ENCODE results near the gene TRIM49D1. TPM values are rescaled to one million over a fixed set of nuclear protein-coding genes. Genes with fewer than 3 reads are reported as not detected.
"Not testable (repeated sequence)": the region's sequence is repeated elsewhere in the genome, so short reads cannot be mapped to it uniquely, and the experiment has no call there.

Gene TRIM49D1, protein sequence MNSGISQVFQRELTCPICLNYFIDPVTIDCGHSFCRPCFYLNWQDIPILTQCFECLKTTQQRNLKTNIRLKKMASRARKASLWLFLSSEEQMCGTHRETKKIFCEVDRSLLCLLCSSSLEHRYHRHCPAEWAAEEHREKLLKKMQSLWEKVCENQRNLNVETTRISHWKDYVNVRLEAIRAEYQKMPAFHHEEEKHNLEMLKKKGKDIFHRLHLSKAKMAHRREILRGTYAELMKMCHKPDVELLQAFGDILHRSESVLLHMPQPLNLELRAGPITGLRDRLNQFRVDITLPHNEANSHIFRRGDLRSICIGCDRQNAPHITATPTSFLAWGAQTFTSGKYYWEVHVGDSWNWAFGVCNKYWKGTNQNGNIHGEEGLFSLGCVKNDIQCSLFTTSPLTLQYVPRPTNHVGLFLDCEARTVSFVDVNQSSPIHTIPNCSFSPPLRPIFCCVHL
- not detected for total RNA-seq

DNA sequence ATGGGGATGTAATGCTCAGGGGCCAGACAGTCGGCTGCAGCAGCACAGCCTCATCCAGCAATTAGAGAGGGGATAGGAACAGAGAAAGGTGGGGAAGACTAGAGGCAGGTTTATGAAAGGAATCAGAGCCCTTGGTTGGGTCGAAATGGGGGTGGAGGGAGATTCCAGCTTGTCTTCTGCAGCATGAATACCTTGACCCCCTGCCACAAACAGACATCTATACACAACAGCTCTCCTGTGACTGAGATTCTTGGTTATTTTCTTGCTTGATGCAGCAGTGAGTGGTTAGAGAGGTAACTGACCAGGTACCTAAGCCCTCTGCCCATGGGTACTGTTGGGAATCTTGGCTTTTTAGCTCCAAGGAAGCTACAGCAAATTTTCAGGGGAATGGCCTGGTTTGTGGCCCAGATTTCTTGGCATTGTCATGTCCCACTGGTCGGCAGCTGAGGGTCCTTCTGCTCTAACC, at the start of gene TRIM49D1:
Gene TRIM49D1, minus strand, starts transcription at position 51 of the 466 bp plus-strand sequence. CDS start 4,535 bp downstream, outside the sequence.
- no peak for DNase-seq

DNA sequence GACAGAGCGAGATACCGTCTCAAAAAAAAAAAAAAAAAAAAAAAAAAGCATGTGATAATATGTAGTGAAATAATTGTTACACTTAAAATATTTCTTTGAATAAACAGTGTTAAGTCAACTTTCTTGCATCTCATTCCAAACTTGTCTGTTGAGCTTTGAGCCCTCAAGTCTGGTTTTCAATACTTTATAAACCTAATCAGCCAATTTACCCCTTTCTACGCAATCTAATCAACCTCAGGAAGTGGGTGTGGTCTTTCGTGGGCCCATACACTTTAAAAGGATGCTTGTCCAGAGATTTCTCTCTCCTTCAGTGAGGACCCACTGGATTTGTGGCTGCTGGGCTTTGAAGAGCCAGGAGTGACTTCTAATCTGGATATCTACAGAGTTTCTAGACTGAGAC, 43.7 kb upstream of the TRIM49D1 start, which contains the start of gene TRIM64:
Gene TRIM64, plus strand, starts transcription at position 301 of the 400 bp plus-strand sequence. CDS start 2,467 bp downstream, outside the sequence.
- not testable (repeated sequence) for DNase-seq

DNA sequence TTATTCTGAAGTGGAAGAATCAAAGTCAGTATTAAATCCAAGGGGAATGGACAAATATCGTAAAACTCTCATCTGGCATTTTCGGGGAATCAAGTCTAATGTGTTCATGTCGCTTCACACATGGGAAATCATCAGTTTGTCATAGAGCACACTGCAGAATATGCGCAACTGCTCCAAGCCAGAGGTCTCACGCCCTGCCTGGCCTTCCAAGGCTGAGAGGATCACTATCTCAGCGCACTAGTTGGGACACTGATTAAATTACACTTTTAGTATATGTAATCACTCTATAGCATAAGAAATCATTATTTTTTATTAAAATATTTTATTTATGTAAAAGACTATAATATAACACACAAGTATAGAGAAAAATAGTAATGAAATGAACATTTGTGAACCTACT, 38.8 kb upstream of the TRIM49D1 start:
- DNase-seq: not testable (repeated sequence)

DNA sequence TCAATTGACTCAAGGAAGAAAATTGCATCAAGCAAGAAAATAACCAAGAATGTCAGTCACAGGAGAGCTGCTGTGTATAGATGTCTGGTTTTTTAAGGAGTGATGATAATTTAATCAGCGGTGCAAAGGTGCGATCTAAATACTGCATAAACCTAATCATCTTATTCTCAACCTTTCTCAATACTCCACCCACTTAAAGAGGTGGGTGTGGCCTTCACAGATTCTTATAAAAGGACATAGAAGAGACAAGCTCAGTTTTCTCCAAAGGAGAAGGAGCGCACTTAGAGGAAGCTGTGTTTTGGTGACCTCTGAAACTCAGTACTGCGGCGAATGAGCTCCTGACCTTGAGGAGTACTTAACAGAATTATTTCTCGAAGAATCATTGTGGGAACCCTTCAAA, 1.7 kb upstream of the TRIM49D1 start, which contains the start of gene TRIM49D2:
Gene TRIM49D2, plus strand, starts transcription at position 301 of the 400 bp plus-strand sequence. CDS start 2,698 bp downstream, outside the sequence.
- not testable (repeated sequence) for DNase-seq

DNA sequence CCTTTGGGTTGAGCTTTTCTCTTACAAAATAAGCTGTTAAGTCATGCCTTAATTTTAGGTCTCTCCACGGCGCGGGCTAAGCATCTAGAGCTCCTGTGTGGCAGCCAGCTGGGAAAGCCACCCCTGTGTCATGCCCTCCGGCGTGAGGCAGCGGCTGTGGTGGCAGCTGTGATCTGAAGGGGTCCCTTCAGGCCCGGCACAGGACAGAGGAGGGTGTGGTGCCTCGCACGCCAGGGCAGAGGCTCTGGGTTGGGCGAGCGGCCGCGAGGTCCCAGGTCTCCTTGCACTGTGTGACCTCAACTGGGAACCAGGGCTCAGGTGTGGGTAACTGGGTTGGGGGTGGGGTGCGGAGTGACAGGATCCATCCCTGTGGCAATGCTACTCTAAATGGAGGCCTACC, 21.2 kb downstream of the TRIM49D1 start:
- DNase-seq: not testable (repeated sequence)

DNA sequence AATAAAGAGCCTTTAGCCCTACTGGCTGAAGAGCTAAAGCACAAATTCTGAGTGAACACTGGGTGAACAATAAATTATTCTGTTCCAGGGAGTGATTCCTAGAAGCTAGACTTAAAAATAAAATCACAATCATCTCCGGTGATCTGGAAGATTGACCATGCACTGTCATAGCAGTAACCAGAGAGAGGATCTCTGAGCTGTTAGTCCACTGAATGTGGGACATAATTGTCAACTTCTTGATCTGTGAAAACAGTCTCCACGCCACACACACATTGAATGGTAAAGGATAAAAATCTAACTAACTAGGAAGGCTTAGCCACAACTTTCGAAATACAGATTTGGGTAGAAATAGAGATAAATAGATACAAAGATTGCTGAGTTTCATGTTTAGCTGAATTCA, 28.8 kb downstream of the TRIM49D1 start:
- not testable (repeated sequence) for DNase-seq

DNA sequence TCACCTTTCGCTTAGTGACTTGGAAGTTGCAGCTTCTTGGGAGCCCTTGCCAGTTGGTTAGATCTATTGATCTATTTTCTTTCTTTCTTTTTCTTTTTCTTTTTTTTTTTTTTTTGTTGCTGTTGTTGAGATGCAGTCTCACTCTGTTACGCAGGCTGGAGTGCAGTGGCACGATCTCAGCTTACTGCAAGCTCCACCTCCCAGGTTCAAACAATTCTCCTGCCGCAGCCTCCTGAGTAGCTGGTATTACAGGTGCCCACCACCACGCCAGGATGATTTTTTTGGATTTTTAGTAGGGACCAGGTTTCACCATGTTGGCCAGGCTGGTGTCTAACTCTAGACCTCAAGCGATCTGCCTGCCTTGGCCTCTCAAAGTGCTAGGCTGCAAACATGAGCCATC, 44.5 kb downstream of the TRIM49D1 start:
- not testable (repeated sequence) for DNase-seq

DNA sequence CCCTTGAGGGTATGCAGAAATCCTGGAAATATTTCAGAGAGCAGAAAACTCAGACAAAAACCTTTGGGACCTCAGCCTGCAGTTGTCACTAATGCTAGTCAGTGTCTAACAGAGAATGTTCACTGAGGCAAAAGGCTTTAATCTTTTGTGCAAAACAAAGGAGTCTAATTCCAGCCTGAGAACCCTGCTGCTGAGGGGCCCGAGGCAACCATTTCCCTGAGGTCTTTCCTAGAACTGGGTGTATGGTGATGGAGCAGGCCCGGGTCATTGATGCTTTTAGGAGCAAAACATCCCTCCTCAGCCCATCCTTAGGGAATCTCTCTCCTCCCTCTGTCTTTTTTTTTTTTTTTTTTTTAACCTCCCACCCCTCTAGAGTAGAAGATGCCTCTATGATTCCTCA, 49.5 kb downstream of the TRIM49D1 start:
- DNase-seq: not testable (repeated sequence)

DNA sequence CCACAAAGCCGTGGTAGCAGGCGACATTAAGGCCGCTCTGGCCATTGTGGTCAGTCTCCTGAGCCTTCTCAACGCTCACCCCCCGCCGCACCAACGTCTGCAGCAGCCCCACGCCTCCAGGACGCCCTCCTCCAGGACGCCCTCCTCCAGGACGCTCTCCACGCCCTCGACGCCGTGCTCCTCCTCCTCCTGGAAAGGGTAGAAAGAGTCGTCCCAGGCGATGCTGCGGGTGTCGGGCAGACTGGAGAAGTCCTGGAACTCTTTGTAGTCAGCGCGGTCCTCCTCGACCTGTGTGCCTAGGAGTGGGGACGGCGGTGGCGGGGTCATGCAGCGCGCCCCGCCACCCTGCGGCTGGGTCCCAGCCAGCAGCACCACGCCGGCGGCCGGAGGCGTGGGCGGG, 56.8 kb downstream of the TRIM49D1 start:
- not testable (repeated sequence) for DNase-seq

DNA sequence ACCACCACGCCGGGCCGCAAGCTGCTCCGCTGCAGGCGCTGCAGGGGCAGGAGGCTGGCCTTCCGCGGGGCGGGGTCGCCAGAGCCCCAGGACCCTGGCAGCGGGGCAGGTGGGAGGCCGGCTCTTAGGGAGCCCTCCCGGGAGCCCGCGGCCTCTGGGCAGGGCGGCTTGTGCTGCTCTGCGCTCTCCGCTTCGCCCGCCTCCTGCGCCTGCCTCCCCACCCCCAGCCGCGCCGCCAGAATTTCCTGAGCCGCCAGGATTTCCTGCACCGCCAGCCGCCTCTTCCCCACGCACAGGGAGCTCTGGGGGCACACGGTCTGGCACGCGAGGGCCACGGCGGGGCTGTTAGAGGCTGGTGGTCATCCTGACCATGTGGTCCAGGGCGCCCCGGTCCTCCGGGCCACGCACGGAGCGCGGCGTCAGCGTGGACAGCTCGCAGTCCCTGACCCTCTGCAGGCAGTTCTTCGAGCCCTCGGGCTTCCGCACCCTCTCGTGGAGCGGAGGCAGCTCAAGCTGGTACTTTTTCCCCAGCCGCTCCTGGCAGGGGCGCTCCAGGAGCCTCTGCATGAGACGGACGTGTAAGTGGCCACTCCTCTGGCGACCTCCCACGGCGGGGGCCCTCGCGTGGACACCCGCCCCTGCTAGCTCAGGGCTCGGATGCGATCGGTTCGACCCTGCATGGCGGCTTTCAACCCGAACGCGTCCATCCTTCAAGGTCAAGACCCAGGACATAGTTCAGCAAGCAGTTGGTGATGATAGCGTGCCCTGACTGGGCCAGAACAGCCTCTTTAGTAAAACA, 57.9 kb downstream of the TRIM49D1 start:
- DNase-seq: not testable (repeated sequence)

Small RNA genes within 50 kb of the gene (small RNA-seq; reads per million reads assigned to genes)
- not detected for gene AP004607.1

Other genes starting within 250 kb of the TRIM49D1 start
- not detected for gene TRIM77, start 211.9 kb downstream of the TRIM49D1 start, total RNA-seq
- gene TRIM49, start 113.7 kb downstream of the TRIM49D1 start, total RNA-seq: not detected
- gene TRIM64B, start 43.8 kb downstream of the TRIM49D1 start, total RNA-seq: not detected
- not detected for gene TRIM49D2, start 1.8 kb upstream of the TRIM49D1 start, total RNA-seq
- not detected for gene TRIM64, start 43.8 kb upstream of the TRIM49D1 start, total RNA-seq
- gene TRIM49C, start 108.9 kb upstream of the TRIM49D1 start, total RNA-seq: not detected
- not detected for gene UBTFL1, start 163.7 kb upstream of the TRIM49D1 start, total RNA-seq
- 5.3 TPM for gene NAALAD2, start 212.4 kb upstream of the TRIM49D1 start, total RNA-seq